HG03342 (cell line): ENCODE measurements around the gene CHCHD3.
"Not testable (repeated sequence)": the region's sequence is repeated elsewhere in the genome, so short reads cannot be mapped to it uniquely, and the experiment has no call there.

ENCODE experiments used
- ATAC-seq: cut with Tn5 transposase; IDR thresholded peaks from one replicate; pipeline ENCODE4 v1.9.1; 2021; ENCODE audit warnings: mild to moderate bottlenecking, moderate library complexity; ENCODE audit not compliant: unreplicated experiment

CHCHD3 gene

DNA sequence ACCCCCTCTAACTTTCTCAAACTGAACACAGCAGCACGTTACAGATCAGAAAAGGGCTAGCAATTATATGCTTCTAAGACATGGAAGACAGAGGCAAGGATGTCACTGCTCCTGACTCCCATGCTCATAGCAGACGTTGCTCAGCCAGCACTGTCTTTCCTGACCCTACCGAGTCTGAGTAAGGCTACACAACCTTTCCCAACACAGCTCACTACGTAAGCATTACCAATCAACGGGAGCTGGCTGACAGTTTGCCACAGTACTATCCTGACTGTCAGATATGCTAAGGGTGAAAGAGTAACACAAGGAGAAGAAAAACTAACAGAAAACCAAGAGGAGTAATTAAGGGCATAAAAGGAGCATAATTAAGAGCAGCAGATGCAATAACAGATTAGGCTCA is 171.2 kb downstream of the CHCHD3 start:
- no peak for ATAC-seq

DNA sequence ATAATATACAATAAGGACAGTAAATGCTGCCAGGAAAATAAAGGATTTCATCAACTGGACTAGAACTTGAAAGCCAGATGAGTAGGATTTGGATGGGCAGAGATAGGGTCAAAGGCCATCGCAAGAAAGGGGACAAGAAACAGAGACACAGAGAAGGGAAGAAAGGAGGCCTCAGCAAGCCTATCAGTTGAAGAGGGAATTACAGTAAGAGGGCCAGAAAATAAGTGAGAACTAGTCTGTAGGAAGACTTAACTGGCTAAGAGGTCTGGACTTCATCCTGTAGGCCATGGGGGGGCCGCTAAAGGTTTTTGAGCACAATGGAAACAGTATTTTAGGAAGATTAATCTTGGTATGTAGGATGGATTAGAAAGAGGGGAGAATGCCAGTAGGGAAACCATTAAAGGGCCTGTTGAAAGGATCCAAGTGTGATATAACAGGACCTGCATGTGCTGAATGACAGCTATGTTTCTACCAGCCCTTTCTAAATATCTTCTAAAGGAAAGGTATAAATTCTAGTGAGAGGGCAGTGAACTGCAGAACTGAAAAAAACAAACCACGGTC is 174.4 kb downstream of the CHCHD3 start:
- ATAC-seq: no peak

DNA sequence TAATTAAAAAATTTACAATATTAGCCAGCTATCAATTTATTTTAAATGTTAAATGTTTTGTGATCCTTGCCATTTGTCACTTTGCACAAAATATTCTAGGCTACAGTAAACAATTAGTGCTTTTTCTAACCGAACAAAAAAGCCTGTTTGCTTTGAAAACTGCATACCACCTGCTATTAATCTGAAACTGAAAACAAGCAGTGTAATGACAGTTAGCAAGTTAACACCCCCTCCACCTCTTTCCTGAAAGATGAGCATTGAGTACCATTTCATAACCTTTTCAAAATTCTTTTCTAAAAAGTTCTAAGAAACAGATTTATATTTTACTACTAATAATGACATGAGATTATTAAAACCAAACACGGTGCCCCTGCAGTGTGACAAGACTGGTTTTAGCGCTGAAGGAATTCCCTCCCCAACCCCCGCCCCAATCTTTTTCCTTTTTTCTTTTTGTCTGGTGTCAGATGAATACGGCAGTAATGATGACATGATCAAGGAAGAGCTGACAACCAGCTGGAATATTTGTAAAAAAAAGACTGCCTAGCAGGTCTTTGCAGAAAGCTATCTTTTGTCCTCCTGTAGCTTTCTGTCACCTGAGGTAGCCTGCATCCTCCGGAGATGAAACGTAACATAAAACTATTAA is 175.6 kb downstream of the CHCHD3 start:
- no peak for ATAC-seq

DNA sequence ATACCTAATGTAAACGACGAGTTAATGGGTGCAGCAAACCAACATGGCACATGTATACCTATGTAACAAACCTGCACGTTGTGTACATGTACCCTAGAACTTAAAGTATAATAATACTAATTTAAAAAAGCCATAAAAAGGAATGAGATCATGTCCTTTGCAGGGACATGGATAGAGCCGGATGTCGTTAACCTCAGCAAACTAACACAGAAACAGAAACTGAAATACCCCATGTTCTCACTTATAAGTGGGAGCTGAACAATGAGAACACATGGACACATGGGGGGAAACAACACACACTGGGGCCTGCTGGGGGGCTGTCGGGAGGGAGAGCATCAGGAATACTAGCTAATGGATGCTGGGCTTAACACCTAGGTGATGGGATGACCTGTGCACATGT is 176.8 kb downstream of the CHCHD3 start:
- ATAC-seq: not testable (repeated sequence)

DNA sequence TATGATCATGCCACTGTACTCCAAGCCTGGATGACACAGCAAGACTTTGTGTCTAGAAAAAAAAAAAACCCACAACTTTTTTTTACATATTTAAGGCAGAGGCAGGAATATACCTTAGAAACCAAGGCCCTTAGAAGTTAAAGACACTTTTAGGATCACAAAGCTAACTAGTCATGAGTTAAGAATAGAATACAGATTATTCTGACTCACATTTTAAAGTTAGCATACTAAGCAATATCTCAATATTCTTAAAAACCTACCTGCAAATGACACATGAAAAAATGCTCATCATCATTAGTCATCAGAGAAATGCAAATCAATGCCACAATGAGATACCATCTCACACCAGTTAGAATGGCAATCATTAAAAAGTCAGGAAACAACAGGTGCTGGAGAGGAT is 177.7 kb downstream of the CHCHD3 start:
- no peak for ATAC-seq

DNA sequence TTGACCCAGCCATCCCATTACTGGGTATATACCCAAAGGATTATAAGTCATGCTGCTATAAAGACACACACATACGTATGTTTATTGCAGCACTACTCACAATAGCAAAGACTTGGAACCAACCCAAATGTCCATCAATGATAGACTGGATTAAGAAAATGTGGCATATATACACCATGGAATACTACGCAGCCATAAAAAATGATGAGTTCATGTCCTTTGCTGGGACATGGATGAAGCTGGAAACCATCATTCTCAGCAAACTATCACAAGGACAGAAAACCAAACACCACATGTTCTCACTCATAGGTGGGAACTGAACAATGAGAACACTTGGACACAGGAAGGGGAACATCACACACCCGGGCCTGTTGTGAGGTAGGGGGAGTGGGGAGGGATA is 179.6 kb downstream of the CHCHD3 start:
- ATAC-seq: not testable (repeated sequence)

DNA sequence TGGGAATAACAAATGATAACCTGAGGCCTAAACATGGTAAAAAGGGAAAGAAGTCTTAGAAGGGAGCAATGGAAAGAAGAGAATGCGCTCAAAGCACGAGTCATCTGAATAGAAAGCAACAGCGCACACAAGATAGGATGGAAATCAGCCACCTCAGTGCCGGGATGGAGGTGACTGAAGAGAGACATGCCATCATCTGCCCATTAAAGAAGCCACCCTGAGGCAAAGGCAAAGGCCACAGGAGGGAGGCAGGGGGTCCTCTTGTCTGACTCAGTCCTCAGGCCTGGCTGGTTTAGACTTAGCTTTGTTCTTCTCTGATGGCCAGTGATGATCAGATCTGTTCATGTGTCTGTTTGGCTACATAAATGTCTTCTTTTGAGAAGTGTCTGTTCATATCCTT is 180.6 kb downstream of the CHCHD3 start:
- no peak for ATAC-seq

DNA sequence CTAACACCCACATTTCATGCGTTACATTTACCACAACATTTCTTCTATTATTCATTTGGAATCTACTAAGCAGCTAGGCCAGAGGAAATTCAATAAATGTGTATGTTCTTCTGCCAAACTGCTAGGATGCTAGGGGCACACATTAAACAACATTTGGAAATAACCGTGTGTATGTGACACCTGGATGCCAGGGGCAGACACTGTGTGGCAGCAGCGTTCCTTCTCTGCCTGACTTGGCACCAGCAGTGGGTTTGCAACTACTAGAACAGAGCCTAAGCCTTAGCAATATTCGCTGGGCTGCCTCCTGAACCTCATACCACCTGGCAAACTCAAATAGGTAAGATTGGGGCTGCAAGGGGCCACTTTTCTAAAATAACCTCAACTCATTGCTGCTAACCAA is 182.1 kb downstream of the CHCHD3 start:
- ATAC-seq: no peak

DNA sequence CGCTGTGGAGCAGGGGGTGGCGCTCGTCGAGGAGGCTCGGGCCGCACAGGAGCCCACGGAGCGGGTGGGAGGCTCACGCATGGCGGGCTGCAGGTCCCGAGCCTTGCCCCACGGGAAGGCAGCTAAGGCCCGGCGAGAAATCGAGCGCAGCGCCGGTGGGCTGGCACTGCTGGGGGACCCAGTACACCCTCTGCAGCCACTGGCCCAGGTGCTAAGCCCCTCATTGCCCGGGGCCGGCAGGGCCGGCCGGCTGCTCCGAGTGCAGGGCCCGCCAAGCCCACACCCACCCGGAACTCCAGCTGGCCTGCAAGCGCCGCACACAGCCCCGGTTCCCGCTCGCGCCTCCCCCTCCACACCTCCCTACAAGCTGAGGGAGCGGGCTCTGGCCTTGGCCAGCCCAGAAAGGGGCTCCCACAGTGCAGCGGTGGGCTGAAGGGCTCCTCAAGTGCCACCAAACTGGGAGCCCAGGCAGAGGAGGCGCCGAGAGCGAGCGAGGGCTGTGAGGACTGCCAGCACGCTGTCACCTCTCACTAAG is 183.2 kb downstream of the CHCHD3 start:
- not testable (repeated sequence) for ATAC-seq

DNA sequence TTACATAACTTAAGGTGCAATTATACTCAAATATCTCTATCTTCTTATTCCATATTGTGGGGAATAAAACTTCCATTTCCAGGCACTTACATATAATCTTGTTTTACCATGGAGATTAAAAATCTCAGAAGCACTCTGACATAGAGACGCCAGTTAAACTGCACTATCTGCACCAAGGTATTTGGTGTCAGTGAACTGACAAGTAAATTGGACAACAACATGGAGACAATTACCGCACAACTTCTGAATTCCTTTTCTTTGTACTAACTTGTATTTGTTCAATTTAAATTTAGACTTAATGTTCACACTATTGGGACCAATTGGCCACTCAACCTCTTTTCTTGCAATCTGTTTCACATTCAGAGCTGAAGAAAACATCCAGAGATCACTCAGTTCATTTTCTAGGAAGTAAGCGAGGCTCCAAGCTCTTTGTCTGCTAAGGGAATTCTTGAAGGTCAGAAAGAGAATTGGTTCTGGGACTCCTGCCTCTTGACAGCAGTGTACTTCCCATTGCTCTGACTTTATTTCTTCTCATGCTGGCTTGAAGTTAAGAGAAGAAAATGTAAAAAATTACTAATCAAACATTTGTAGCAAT is 184.7 kb downstream of the CHCHD3 start:
- ATAC-seq: no peak

DNA sequence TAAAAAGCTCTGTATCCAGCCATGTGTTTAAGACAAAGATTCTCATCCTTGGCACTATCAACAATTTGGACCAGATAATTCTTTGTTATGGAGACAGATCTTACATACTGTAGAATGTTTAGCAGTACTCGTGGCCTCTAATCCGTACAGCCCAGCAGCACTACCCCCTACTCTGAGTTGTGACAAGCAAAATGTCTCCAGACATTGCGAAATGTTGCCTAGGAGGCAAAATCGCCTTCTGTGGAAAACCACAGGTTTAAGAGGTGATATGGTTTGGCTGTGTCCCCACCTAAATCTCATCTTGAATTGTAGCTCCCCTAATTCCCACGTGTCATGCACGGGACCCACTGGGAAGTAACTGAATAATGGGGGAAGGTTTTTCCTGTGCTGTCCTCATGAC is 186.7 kb downstream of the CHCHD3 start:
- ATAC-seq: no peak

DNA sequence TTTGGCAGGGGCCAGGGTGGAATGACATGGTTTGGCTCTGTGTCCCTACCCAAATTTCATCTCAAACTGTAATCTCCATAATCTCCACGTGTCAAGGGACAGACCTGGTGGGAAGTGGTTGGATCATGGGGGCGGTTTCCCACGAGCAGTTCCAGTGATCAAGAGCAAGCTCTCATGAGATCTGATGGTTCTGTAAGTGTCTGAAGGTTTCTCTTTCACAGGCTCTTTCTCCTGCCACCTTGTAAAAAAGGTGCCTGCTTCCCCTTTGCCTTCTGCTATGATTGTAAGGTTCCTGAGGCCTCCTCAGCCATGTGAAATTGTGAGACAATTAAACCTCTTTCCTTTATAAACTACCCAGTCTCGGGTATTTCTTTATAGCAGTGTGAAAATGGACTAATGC is 188.3 kb downstream of the CHCHD3 start:
- no peak for ATAC-seq

DNA sequence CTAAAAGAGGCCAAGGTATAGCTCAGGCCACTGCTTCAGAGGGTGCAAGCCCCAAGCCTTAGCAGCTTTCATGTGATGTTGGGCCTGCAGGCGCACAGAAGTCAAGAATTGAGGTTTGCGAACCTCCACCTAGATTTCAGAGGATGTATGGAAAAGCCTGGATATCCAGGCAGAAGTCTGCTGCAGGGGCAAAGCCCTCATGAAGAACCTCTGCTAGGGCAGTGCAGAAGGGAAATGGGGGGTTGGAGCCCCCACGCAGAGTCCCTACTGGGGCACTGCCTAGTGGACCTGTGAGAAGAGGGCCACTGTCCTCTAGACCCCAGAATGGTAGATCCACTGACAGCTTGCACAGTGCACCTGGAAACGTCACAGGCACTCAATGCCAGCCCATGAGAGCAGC is 189.1 kb downstream of the CHCHD3 start:
- ATAC-seq: not testable (repeated sequence)

DNA sequence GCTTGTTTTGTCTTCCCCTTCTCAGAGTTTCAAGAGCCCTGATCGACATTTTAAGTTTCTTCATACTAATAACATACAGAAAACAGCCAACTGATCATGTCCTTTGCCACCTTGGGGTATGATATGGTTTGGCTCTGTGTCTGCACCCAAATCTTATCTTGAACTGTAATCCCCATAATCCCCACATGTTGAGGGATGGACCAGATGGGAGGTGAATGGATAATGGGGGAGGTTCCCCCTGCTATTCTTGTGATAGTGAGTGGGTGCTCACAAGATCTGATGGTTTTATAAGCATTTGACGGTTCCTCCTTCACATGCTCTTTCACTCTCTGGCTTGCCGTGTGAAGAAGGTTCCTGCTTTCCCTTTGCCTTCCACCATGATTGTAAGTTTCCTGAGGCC is 190.3 kb downstream of the CHCHD3 start:
- no peak for ATAC-seq

DNA sequence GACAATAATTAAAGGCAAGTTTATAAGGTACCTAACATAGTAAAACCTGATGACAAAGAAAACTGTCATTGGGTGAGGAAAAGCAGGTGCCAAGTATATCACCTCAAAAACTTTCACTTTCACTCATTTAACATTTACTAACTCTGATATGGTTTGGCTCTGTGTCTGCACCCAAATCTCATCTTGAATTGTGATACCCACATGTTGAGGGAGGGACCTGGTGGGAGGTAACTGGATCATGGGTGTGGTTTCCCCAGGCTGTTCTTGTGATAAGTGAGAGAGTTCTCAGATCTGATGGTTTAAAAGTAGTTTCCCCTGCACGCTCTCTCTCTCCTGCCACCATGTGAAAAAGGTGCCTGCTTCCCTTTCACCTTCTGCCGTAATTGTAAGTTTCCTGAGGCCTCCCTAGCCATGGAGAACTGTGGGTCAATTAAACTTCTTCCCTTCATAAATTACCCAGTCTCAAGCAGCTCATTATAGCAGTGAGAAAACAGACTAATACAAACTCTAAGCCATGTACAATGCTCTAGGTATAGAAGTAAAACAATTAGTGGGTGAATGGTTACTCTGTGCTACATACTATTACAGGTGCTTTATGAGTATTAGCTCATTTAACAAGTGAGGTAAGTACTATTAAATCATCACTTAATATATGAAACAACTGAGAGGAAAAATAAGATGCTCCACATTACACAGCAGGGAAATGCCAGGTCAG is 199.0 kb downstream of the CHCHD3 start:
- peak; percentile 75 for ATAC-seq

DNA sequence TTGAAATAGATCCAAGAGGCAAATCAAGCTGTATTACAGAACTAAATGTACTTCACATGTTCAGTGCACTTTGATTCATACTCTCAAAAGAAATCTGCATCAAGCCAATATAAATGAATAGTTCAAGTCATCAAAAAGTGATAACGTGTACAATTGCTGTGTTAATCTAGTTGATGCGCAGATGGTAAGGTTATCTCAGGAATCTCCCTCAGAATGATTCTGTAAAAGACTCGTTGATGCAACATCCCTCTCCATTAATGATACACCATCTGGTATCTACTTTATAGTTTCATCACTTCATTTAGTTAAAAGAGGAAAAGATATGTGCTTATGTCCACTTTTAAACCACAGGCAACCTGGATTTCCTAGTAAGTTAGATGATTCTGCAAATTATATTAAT is 200.6 kb downstream of the CHCHD3 start:
- ATAC-seq: no peak

DNA sequence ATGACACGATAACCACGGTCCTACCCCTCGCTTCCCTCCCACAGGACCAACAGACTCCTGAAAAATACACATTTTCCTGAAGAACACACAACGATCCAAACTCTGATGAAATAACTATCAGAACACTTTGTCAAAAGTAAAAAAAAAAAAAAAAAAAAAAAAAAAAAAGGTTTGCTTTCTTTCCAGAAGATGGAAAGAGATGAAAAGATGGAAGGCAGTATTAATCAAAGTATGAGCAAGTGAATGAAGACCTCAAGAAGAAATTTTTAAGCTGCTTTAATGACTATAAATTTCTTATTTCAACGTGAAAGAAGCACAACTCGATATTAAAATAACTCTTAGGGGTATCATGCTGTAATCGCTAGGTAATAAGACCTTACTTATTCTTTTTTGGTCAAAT is 202.3 kb downstream of the CHCHD3 start:
- no peak for ATAC-seq

DNA sequence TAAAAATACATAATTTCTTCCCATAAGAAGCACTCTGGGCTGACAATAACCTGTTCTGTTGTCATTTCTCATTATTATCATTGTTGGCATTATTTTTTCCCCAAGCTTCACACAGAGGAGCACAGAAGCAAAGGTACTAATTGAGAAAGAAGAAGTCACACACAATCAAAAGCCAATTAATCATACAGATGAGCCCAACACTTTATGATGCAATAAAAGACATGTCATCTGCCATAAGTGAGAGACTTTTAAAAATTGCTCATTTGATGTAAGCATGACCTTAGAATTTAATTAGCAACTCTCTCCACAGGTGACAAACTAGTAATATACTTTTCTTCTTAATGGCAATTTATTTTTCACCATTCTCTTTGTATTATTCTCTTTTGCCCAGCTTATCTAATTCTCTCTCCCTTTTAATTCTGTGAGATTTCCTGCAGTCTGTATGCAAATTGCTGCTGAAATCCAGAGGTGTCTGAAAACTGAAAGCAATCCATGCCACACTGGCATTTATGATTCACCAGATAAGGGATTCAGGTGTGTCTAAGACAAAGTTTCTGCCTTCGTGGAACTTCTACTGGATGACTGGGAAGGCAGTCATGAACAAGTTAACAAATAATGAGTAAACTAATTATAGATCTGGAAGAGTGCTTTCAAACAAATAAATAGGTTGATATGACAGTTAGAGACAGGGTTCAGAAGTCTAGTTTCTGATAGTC is 203.5 kb downstream of the CHCHD3 start:
- no peak for ATAC-seq

DNA sequence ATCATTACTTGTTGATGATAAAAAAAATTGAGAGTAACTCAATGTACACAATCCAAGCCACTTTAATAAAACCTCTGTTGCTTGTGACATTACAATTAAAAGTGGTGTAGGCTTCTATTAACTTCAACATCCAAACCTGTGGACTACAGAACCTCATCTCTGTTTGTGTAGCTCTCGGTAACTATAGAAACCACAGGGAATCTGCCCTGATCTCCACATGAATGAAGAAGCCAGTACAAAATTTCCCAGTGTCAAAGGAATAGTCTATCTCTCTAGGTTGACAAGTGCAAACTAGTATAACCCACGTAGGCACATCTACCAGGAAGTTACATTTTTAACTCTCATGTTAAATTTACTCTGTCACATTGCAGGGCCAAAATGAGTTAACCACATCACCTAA is 204.3 kb downstream of the CHCHD3 start:
- ATAC-seq: no peak

DNA sequence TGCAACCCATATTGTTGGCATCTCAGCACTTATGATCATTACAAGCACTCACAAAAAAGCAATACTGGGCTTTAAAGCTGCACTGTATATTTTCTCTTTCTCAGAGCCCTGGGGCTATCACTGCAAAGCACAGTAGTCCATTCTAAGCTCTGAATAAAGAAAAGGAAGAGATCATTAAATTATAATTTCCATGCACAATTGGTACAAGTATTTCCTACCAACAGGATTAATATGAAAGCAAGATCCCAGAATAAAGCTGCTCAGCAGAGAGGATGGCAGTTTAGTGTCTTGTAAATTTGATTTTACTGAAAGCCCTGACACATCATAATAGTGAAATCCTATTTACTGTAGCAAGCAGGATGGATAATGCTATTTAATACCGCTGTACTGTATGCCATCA is 205.3 kb downstream of the CHCHD3 start:
- ATAC-seq: no peak

DNA sequence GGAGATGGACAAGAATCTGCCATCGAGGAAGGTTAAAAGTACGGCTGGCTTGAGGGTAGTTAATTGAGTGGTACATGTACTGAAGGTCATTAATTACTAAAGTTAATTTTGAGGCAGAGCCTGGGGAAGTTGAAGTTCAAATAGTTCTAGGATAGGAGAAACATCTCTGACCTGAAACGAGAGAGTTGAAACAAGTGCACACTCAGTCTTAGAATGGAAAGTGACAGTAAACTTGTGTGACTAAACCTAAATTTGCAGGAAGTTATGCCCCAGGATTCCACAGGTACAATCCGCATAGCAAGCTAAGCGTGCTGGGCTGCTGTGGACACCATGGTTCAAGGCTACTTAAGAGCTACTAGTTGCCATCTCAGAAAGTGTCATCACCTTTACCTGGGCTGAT is 209.9 kb downstream of the CHCHD3 start:
- peak; percentile 53 for ATAC-seq
